A549 (cell line): ENCODE data around the gene RPA3.

Experiments
- CTCF ChIP-seq: fragments of >200 bp; sonication (Bioruptor Twin); formaldehyde crosslinking; IDR thresholded peaks from 3 replicates; pipeline ENCODE4 v1.5.1; 2016
- FOSL2 ChIP-seq, 2 experiments: fragments of 450-650 bp in 1 of 2; fragments of >200 bp in 1 of 2; sonication (Bioruptor Twin) in 1 of 2; formaldehyde crosslinking; IDR thresholded peaks; 2 replicates each; pipeline versions ENCODE4 v1.5.0 to v1.6.1; 2016 to 2020; ENCODE audit warnings: mild to moderate bottlenecking in 1 of 2, moderate library complexity in 1 of 2
- MYC ChIP-seq: IDR thresholded peaks from 2 replicates; pipeline ENCODE4 v1.6.1; 2012; ENCODE audit warnings: mild to moderate bottlenecking, inconsistent platforms, low read length, improper control_type of control experiment, borderline replicate concordance
- TF ChIP-seq, protein P1 (sequence below): IDR thresholded peaks from 2 replicates; pipeline ENCODE4 v1.6.1; 2012; ENCODE audit warnings: low read depth, borderline replicate concordance

DNA sequence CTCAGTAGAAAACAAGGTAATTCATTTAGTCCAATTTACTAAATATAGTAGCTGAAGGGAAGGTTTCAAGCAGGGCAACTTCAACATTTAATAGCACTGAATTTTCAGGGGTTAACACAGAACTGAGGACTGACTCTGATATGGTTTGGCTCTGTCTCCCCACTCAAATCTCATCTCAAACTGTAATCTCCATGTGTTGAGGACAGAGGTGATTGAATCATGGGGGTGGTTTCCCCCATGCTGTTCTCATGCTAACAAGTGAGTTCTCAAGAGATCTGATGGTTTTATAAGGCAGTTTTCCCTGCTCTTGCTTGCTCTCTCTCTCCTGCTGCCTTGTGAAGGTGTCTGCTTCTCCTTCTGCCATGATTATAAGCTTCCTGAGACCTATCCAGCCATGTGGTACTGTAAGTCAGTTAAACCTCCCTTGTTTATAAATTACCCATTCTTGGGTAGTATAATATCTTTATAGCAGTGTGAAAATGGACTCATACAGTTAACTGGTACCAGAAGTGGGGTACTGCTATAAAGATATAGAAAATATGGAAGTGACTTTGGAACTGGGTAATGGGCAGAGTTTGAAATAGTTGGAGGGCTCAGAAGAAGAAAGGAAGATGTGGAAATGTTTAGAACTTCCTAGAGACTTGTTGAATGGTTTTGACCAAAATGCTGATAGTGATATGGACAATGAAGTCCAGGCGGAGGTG is 87.6 kb downstream of the RPA3 start:
- no peak for TF ChIP-seq MYC
- TF ChIP-seq CTCF = no peak
- TF ChIP-seq FOSL2 (IDR thresholded peaks at IDR 0.05) = no peak
- TF ChIP-seq FOSL2 (CRISPR knock-in tag; IDR thresholded peaks at IDR 0.05) = no peak
- TF ChIP-seq, protein P1, sequence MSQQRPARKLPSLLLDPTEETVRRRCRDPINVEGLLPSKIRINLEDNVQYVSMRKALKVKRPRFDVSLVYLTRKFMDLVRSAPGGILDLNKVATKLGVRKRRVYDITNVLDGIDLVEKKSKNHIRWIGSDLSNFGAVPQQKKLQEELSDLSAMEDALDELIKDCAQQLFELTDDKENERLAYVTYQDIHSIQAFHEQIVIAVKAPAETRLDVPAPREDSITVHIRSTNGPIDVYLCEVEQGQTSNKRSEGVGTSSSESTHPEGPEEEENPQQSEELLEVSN = no peak
